ENCODE measurements around the gene BMERB1.
"Not testable (repeated sequence)": the region's sequence is repeated elsewhere in the genome, so short reads cannot be mapped to it uniquely, and the experiment has no call there.

- not testable (repeated sequence) for TF ChIP-seq CTCF (IDR thresholded peaks at IDR 0.05 in 8 of 11, conservative IDR thresholded peaks at IDR 0.05 in 3 of 11); POLR2A (IDR thresholded peaks at IDR 0.05)
These were observed 44.5 kb upstream of the BMERB1 start for GRCh38 chr16:15389916-15390315.
